Ovary (tissue), 9 donors: Measurements from ENCODE around the gene WDR38. TPM values are rescaled to one million over a fixed set of nuclear protein-coding genes. Genes with fewer than 3 reads are reported as not detected.

Experiments used
- DNase-seq, 5 donors: peaks; one replicate each; pipeline ENCODE4 v3.0.0-alpha.2; 2019 to 2020
- H3K27ac ChIP-seq, 2 donors: fragments of 200-600 bp; one replicate each; pipeline versions ENCODE4 v1.5.1 to v1.8.0; 2019 to 2022
- H3K27me3 ChIP-seq: fragments of 200-600 bp; one replicate; pipeline ENCODE4 v1.8.0; 2022
- H3K36me3 ChIP-seq: fragments of 200-600 bp; sonication (generic); one replicate; pipeline ENCODE4 v1.5.1; 2019
- H3K4me1 ChIP-seq: one replicate; pipeline ENCODE4 v1.8.1; 2013; ENCODE audit warnings: mild to moderate bottlenecking, moderate library complexity; ENCODE audit not compliant: insufficient read depth
- H3K4me3 ChIP-seq: fragments of 200-600 bp; sonication (generic); one replicate; pipeline ENCODE4 v1.5.1; 2017
- H3K9me3 ChIP-seq, 2 donors: fragments of 200-600 bp in 1 of 2; sonication (generic) in 1 of 2; one replicate each; pipeline versions ENCODE4 v1.5.1 to v1.8.1; 2013 to 2019; ENCODE audit warnings: mild to moderate bottlenecking in 1 of 2, moderate library complexity in 1 of 2
- CTCF ChIP-seq, 3 donors: fragments of 450-650 bp in 2 of 3; fragments of 200-600 bp in 1 of 3; IDR thresholded peaks; one replicate each; pipeline versions ENCODE4 v1.5.1 to v1.8.0; 2016 to 2022; ENCODE audit warnings: antibody characterized with exemption in 3 of 3, mild to moderate bottlenecking in 1 of 3
- EP300 ChIP-seq: sonication (generic); formaldehyde crosslinking; IDR thresholded peaks from one replicate; pipeline ENCODE4 v1.6.1; 2017; ENCODE audit warnings: antibody characterized with exemption
- POLR2A ChIP-seq: fragments of 450-650 bp; IDR thresholded peaks from one replicate; pipeline ENCODE4 v1.6.1; 2017; ENCODE audit warnings: antibody characterized with exemption, mild to moderate bottlenecking, moderate library complexity
- WGBS, 3 donors: extraction: QIAGEN DNeasy Blood & Tissue Kit in 1 of 3; methylation state at CpG; one replicate each; pipeline versions ENCODE4 v1.1.5 to v1.1.7; 2013 to 2017; 5-methylcytosine and 5-hydroxymethylcytosine counted together
- intact Hi-C, 4 donors: fragments of 100-400 bp; cut with DNase I; formaldehyde crosslinking; loops; one replicate each; pipeline versions ENCODE4 v1.11.0 to v1.15.1; 2022 to 2023
- polyA plus RNA-seq, 2 donors: library from polyadenylated mRNA; stranded (reverse); fragments of 200-250 nt in 1 of 2; fragments of 350-450 nt in 1 of 2; fragmentation: Illumina TruSeq in 1 of 2; extraction: RNeasy Lipid Tissue Mini Kit (QIAGEN cat#74804) in 1 of 2; gene quantifications; one replicate each; pipeline ENCODE4 v1.2.3, GENCODE V29; 2013 to 2014
- total RNA-seq, 7 donors: library from RNA; depleted of rRNA in 2 of 7; stranded (reverse); fragments of >200 nt in 2 of 7; fragmentation: NEBNext Ultra II Directional in 3 of 7; extraction: Animal tissue kit (Norgen Biotek cat#: 25700) in 3 of 7; gene quantifications; one replicate each; pipeline versions ENCODE4 v1.1.0 to v1.2.4, GENCODE V29; 2016 to 2023
- donor health status: DM: no; HTN: no; CAD: no; lungs with moderate emphysema.
- donor health status: DM: no; HTN: no; CAD: no.
- donor health status: Bipolar disorder and iron deficiency.
- donor health status: DM: yes; HTN: yes; CAD: no.
- donor health status: DM: no; HTN: no; CAD: no.
- donor health status: DM: yes; HTN: yes; CAD: no.

The WDR38 gene
- total and polyA plus RNA-seq, 9 donors: 0.94 to 22.5 (median 1.4) TPM; not detected in 5

- H3K36me3 ChIP-seq: no peaks in the 10 kb centered on the region
- intact Hi-C loops: no loop called here
Observed at GRCh38 chr9:124881138-124881743, 28.0 kb downstream of the WDR38 start.

GRCh38 chr9:124882231-124882630, 29.0 kb downstream of the WDR38 start:
- DNase-seq: no peak
- no peak overlapping the region for H3K27ac ChIP-seq
- 78 to 80% (median 78%) methylated on average over 11 to 13 of the region's 13 CpGs for whole genome bisulfite sequencing, 3 donors
- no peaks in the 10 kb centered on the region for H3K36me3 ChIP-seq
- H3K9me3 ChIP-seq: no peaks in the 10 kb centered on the region
- no peaks in the 10 kb centered on the region for H3K27me3 ChIP-seq
- H3K4me3 ChIP-seq: no peak overlapping the region
- TF ChIP-seq POLR2A (no peak), EP300 (no peak), CTCF (IDR thresholded peaks at IDR 0.05) (no peak)
- peaks cover 2% of the 10 kb centered on the region for H3K4me1 ChIP-seq
- intact Hi-C loops: no loop called here

More at GRCh38 chr9:124881138-124881743, 28.0 kb downstream of the WDR38 start:
- Histone ChIP-seq H3K4me1 (peaks cover 2% of the 10 kb centered on the region), H3K4me3 (no peak overlapping the region), H3K27ac (no peak overlapping the region), H3K9me3 (no peaks in the 10 kb centered on the region), H3K27me3 (no peaks in the 10 kb centered on the region)
- TF ChIP-seq EP300 (no peak), CTCF (IDR thresholded peaks at IDR 0.05) (no peak), POLR2A (no peak)
- 94 to 97% (median 94%) methylated on average over 15 to 16 of the region's 16 CpGs for WGBS, 3 donors
- DNase-seq: no peak

GRCh38 chr9:124884376-124884775, 31.1 kb downstream of the WDR38 start:
- H3K27me3 ChIP-seq: no peaks in the 10 kb centered on the region
- intact Hi-C loops: no loop called here
- 58 to 77% (median 69%) methylated on average over 4 of the region's 4 CpGs for WGBS, 3 donors
- H3K4me1 ChIP-seq: no peaks in the 10 kb centered on the region
- no peak overlapping the region for H3K27ac ChIP-seq
- no peak overlapping the region for H3K4me3 ChIP-seq
- DNase-seq: no peak
- H3K36me3 ChIP-seq: no peaks in the 10 kb centered on the region
- H3K9me3 ChIP-seq: no peaks in the 10 kb centered on the region
- TF ChIP-seq CTCF (IDR thresholded peaks at IDR 0.05) (no peak), EP300 (no peak), POLR2A (no peak)

GRCh38 chr9:124885551-124885950, 32.3 kb downstream of the WDR38 start:
- Histone ChIP-seq H3K4me3 (no peak overlapping the region), H3K9me3 (no peaks in the 10 kb centered on the region), H3K27ac (no peak overlapping the region), H3K27me3 (no peaks in the 10 kb centered on the region), H3K4me1 (no peaks in the 10 kb centered on the region), H3K36me3 (no peaks in the 10 kb centered on the region)
- intact Hi-C loops: no loop called here
- WGBS, 3 donors: 89 to 93% (median 92%) methylated on average over 4 of the region's 4 CpGs
- DNase-seq: no peak
- TF ChIP-seq CTCF (IDR thresholded peaks at IDR 0.05) (no peak), EP300 (no peak), POLR2A (no peak)
